GM18867 (cell line): Measurements from ENCODE around the gene ATP6V1A.
A peak's percentile ranks its signal among the peaks of the same experiment; 100 is the strongest.
"Not testable (repeated sequence)": the region's sequence is repeated elsewhere in the genome, so short reads cannot be mapped to it uniquely, and the experiment has no call there.

Source experiments
- ATAC-seq: cut with Tn5 transposase; IDR thresholded peaks from one replicate; pipeline ENCODE4 v1.9.1; 2021; ENCODE audit warnings: mild to moderate bottlenecking, moderate library complexity; ENCODE audit not compliant: unreplicated experiment

ATP6V1A gene

GRCh38 chr3:113812854-113813253 lies 66.0 kb downstream of the ATP6V1A start:
- ATAC-seq = no peak

GRCh38 chr3:113819866-113820265 lies 73.0 kb downstream of the ATP6V1A start:
- no peak for ATAC-seq

GRCh38 chr3:113825090-113825489 lies 78.3 kb downstream of the ATP6V1A start:
- ATAC-seq = peak; percentile 47

GRCh38 chr3:113828600-113828999 lies 81.8 kb downstream of the ATP6V1A start:
- ATAC-seq = peak; percentile 48

GRCh38 chr3:113829576-113830354 lies 82.9 kb downstream of the ATP6V1A start:
- peak; percentile 32 for ATAC-seq

GRCh38 chr3:113831103-113831355 lies 84.2 kb downstream of the ATP6V1A start:
- no peak for ATAC-seq

GRCh38 chr3:113832477-113833164 lies 85.8 kb downstream of the ATP6V1A start:
- ATAC-seq = peak; percentile 43

- no peak for ATAC-seq
Measured at GRCh38 chr3:113834983-113835382, 88.1 kb downstream of the ATP6V1A start.

- ATAC-seq = peak; percentile 97
Measured at GRCh38 chr3:113838631-113839209, 91.9 kb downstream of the ATP6V1A start, which contains the start of gene GRAMD1C. Gene GRAMD1C (plus strand): TSS chr3:113838788. CDS start chr3:113838910, 122 bp downstream.

- no peak for ATAC-seq
Measured at GRCh38 chr3:113839551-113839950, 92.7 kb downstream of the ATP6V1A start.

GRCh38 chr3:113844622-113845222 lies 97.9 kb downstream of the ATP6V1A start:
- ATAC-seq = no peak

GRCh38 chr3:113847247-113847646 lies 100.4 kb downstream of the ATP6V1A start:
- ATAC-seq = no peak

- ATAC-seq = no peak
Measured at GRCh38 chr3:113847664-113848461, 101.0 kb downstream of the ATP6V1A start.

- ATAC-seq = not testable (repeated sequence)
Measured at GRCh38 chr3:113849071-113849470, 102.2 kb downstream of the ATP6V1A start.

GRCh38 chr3:113849841-113850240 lies 103.0 kb downstream of the ATP6V1A start:
- not testable (repeated sequence) for ATAC-seq

GRCh38 chr3:113850391-113850790 lies 103.6 kb downstream of the ATP6V1A start:
- ATAC-seq = not testable (repeated sequence)

- no peak for ATAC-seq
Measured at GRCh38 chr3:113852506-113852905, 105.7 kb downstream of the ATP6V1A start.
